NOMO-1 treated with dmso at 0.1 percent for 144 hours (cell line): ENCODE results near the gene ABL2.
"Not testable (repeated sequence)": the region's sequence is repeated elsewhere in the genome, so short reads cannot be mapped to it uniquely, and the experiment has no call there.

Experiments
- DNase-seq: peaks from one replicate; lab custom pipeline; 2025; ENCODE audit not compliant: unreplicated experiment; lab: John Stamatoyannopoulos, UW

Gene ABL2

GRCh38 chr1:179229214-179230140, at the start of gene ABL2:
TSS of gene ABL2 (minus strand) at chr1:179229677. CDS start at chr1:179229397, 280 bp downstream.
- peak; percentile 45 for DNase-seq

GRCh38 chr1:179278920-179279319, 49.4 kb upstream of the ABL2 start:
- DNase-seq = no peak

- DNase-seq = not testable (repeated sequence)
Observed at GRCh38 chr1:179274424-179274823, 44.9 kb upstream of the ABL2 start.

GRCh38 chr1:179269071-179269470, 39.6 kb upstream of the ABL2 start:
- no peak for DNase-seq

- no peak for DNase-seq
Observed at GRCh38 chr1:179264507-179264906, 35.0 kb upstream of the ABL2 start.

- DNase-seq = no peak
Observed at GRCh38 chr1:179263121-179263520, 33.6 kb upstream of the ABL2 start.

GRCh38 chr1:179262183-179262582, 32.7 kb upstream of the ABL2 start:
- no peak for DNase-seq

GRCh38 chr1:179253286-179253972, 24.0 kb upstream of the ABL2 start:
- DNase-seq = no peak

GRCh38 chr1:179252606-179253005, 23.1 kb upstream of the ABL2 start:
- no peak for DNase-seq

GRCh38 chr1:179251675-179252074, 22.2 kb upstream of the ABL2 start:
- no peak for DNase-seq

- DNase-seq = no peak
Observed at GRCh38 chr1:179247923-179248322, 18.4 kb upstream of the ABL2 start.

GRCh38 chr1:179245426-179245825, 15.9 kb upstream of the ABL2 start:
- DNase-seq = not testable (repeated sequence)

- DNase-seq = no peak
Observed at GRCh38 chr1:179241530-179242097, 12.1 kb upstream of the ABL2 start.

- no peak for DNase-seq
Observed at GRCh38 chr1:179237222-179237621, 7.7 kb upstream of the ABL2 start.

- DNase-seq = no peak
Observed at GRCh38 chr1:179234863-179235262, 5.4 kb upstream of the ABL2 start.

GRCh38 chr1:179231923-179232322, 2.4 kb upstream of the ABL2 start:
- DNase-seq = no peak

GRCh38 chr1:179230721-179231120, 1.2 kb upstream of the ABL2 start:
- no peak for DNase-seq

GRCh38 chr1:179230251-179230650, 774 bp upstream of the ABL2 start:
- no peak for DNase-seq

- no peak for DNase-seq
Observed at GRCh38 chr1:179228783-179229213, 679 bp downstream of the ABL2 start.

GRCh38 chr1:179226738-179227137, 2.7 kb downstream of the ABL2 start:
- DNase-seq = no peak

GRCh38 chr1:179224466-179224865, 5.0 kb downstream of the ABL2 start:
- DNase-seq = not testable (repeated sequence)

- DNase-seq = not testable (repeated sequence)
Observed at GRCh38 chr1:179221121-179221520, 8.4 kb downstream of the ABL2 start.
